Transverse colon (tissue), 4 donors: ENCODE data around the gene RTL10.

ENCODE experiments used
- EP300 ChIP-seq: sonication (generic); formaldehyde crosslinking; IDR thresholded peaks from one replicate; pipeline ENCODE4 v1.6.1; 2017; ENCODE audit warnings: antibody characterized with exemption, low read depth
- POLR2A ChIP-seq: fragments of 450-650 bp; IDR thresholded peaks from one replicate; pipeline ENCODE4 v1.6.1; 2016; ENCODE audit warnings: antibody characterized with exemption, mild to moderate bottlenecking, moderate library complexity
- POLR2AphosphoS5 ChIP-seq, 3 donors: sonication (generic); formaldehyde crosslinking; IDR thresholded peaks; one replicate each; pipeline ENCODE4 v1.6.1; 2016; ENCODE audit warnings: antibody characterized with exemption in 3 of 3
- TF ChIP-seq, protein P1 (sequence below), 5 experiments: fragments of 200-600 bp in 3 of 5; fragments of 450-650 bp in 2 of 5; sonication (generic) in 3 of 5; IDR thresholded peaks; 1 replicate in 2 of 5; 2 replicates in 3 of 5; pipeline ENCODE4 v1.5.1; 2016 to 2017; ENCODE audit warnings: antibody characterized with exemption in 5 of 5, inconsistent platforms in 3 of 5, mild to moderate bottlenecking in 2 of 5, moderate library complexity in 1 of 5

DNA sequence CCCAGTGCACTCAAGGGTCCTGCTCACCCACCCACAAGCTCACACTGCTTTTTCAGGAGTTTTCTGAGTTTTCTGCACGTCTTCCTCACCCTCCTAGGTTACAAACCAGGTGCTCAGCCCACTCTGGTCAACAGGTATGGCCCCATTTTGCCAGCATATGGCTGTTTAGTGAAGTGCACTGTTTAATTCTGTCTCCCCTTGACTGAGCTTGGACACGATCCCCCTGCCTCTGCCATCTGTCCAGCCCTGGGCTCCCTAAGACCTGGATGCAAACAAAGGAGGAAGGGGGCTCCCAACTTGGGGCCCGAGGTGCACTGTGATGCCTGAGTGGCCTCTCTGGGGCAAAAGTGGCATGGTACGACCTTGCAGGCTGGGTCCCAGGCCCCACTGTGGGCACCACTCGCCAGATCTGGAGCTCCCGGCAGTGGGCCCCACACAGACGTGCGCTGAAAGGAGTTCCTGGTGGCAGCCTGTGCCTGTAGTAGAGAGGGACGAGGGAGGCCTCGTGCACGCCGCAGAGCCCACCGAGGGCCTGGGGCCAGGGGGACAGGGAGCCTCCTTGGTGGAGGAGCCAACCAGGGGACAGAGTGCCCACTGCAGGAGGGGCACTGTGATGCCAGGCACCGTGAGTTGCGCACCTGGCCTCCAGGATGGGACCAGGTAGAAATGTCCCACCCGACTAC lies 49.6 kb upstream of the RTL10 start:
- TF ChIP-seq, protein P1, sequence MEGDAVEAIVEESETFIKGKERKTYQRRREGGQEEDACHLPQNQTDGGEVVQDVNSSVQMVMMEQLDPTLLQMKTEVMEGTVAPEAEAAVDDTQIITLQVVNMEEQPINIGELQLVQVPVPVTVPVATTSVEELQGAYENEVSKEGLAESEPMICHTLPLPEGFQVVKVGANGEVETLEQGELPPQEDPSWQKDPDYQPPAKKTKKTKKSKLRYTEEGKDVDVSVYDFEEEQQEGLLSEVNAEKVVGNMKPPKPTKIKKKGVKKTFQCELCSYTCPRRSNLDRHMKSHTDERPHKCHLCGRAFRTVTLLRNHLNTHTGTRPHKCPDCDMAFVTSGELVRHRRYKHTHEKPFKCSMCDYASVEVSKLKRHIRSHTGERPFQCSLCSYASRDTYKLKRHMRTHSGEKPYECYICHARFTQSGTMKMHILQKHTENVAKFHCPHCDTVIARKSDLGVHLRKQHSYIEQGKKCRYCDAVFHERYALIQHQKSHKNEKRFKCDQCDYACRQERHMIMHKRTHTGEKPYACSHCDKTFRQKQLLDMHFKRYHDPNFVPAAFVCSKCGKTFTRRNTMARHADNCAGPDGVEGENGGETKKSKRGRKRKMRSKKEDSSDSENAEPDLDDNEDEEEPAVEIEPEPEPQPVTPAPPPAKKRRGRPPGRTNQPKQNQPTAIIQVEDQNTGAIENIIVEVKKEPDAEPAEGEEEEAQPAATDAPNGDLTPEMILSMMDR (IDR thresholded peaks at IDR 0.05), result no peak
- TF ChIP-seq EP300 (no peak), POLR2A (no peak), POLR2AphosphoS5 (IDR thresholded peaks at IDR 0.05) (no peak)
